GM23338 (cell line): ENCODE results near the gene NPAS3. TPM values are rescaled to one million over a fixed set of nuclear protein-coding genes. Genes with fewer than 3 reads are reported as not detected.

ENCODE experiments used
- ATAC-seq: fragments of 200-7000 bp; cut with Tn5 transposase; 3 replicates; pipeline ENCODE4 v1.9.1; 2020
- DNase-seq: peaks from one replicate; pipeline ENCODE4 v3.0.0-alpha.2; 2015; ENCODE audit warnings: low spot score
- H2AFZ ChIP-seq: fragments of 200-600 bp; sonication (generic); 2 replicates; pipeline ENCODE4 v1.8.0; 2016; ENCODE audit warnings: antibody characterized with exemption, mild to moderate bottlenecking, moderate library complexity
- H3F3A ChIP-seq: fragments of 200-600 bp; sonication (generic); replicated peaks from 2 replicates; pipeline ENCODE4 v1.8.0; 2017; ENCODE audit warnings: antibody characterized with exemption, mixed run types, low read depth
- H3K27ac ChIP-seq: fragments of 200-600 bp; sonication (generic); 2 replicates; pipeline ENCODE4 v1.6.1; 2016; ENCODE audit warnings: low read depth
- H3K27me3 ChIP-seq: fragments of 200-600 bp; sonication (generic); 2 replicates; pipeline ENCODE4 v1.8.0; 2016; ENCODE audit warnings: mild to moderate bottlenecking, mixed run types, moderate library complexity; ENCODE audit not compliant: insufficient read depth
- H3K36me3 ChIP-seq: fragments of 200-600 bp; sonication (generic); 2 replicates; pipeline ENCODE4 v1.8.0; 2016; ENCODE audit warnings: mild to moderate bottlenecking; ENCODE audit not compliant: insufficient read depth
- H3K4me1 ChIP-seq: fragments of 200-600 bp; sonication (generic); 2 replicates; pipeline ENCODE4 v1.8.0; 2016; ENCODE audit warnings: mild to moderate bottlenecking, moderate library complexity; ENCODE audit not compliant: insufficient read depth
- H3K4me2 ChIP-seq: fragments of 200-600 bp; sonication (generic); 2 replicates; pipeline ENCODE4 v1.7.1; 2017; ENCODE audit warnings: mixed run types
- H3K4me3 ChIP-seq: fragments of 200-600 bp; sonication (generic); 2 replicates; pipeline ENCODE4 v1.6.1; 2016; ENCODE audit warnings: mixed run types
- H3K79me2 ChIP-seq: fragments of 200-600 bp; sonication (generic); replicated peaks from 2 replicates; pipeline ENCODE4 v1.8.0; 2017; ENCODE audit warnings: mild to moderate bottlenecking; ENCODE audit not compliant: insufficient read depth
- H3K9me2 ChIP-seq: fragments of 200-600 bp; sonication (generic); 2 replicates; pipeline ENCODE4 v1.8.0; 2017; ENCODE audit not compliant: insufficient read depth
- H4K20me1 ChIP-seq: fragments of 200-600 bp; sonication (generic); replicated peaks from 2 replicates; pipeline ENCODE4 v1.8.0; 2017; ENCODE audit warnings: mild to moderate bottlenecking; ENCODE audit not compliant: insufficient read depth
- H3K27ac Mint-ChIP-seq: 2 replicates; pipeline ENCODE4 v1.8.0; 2020; ENCODE audit warnings: inconsistent platforms, mild to moderate bottlenecking, moderate library complexity, mixed read lengths
- H3K27me3 Mint-ChIP-seq: 3 replicates; pipeline ENCODE4 v1.8.0; 2022; ENCODE audit warnings: low read depth, mild to moderate bottlenecking, moderate library complexity, mixed read lengths, inconsistent platforms; ENCODE audit not compliant: insufficient read depth, poor library complexity
- H3K36me3 Mint-ChIP-seq: 3 replicates; pipeline ENCODE4 v1.8.0; 2021; ENCODE audit warnings: low read depth, mild to moderate bottlenecking, inconsistent platforms, moderate library complexity, mixed read lengths
- H3K4me1 Mint-ChIP-seq: 3 replicates; pipeline ENCODE4 v1.8.0; 2020; ENCODE audit warnings: mild to moderate bottlenecking, inconsistent platforms, mixed read lengths
- H3K4me3 Mint-ChIP-seq: 3 replicates; pipeline ENCODE4 v1.8.0; 2021; ENCODE audit warnings: moderate library complexity, mild to moderate bottlenecking, inconsistent platforms, mixed read lengths
- H3K9me3 Mint-ChIP-seq: 3 replicates; pipeline ENCODE4 v1.8.0; 2020; ENCODE audit warnings: moderate library complexity, mild to moderate bottlenecking, inconsistent platforms, mixed read lengths
- CREB1 ChIP-seq: fragments of 250-450 bp; sonication (Bioruptor Pico); IDR thresholded peaks from 2 replicates; pipeline ENCODE4 v1.5.0; 2020; ENCODE audit warnings: low read depth, mild to moderate bottlenecking, moderate library complexity
- CTCF ChIP-seq, 2 experiments: fragments of 200-600 bp in 1 of 2; sonication (generic) in 1 of 2; conservative IDR thresholded peaks; 2 replicates each; pipeline versions ENCODE4 v1.5.1 to v1.6.1; 2016 to 2017; ENCODE audit warnings: antibody characterized with exemption in 2 of 2, low read depth in 2 of 2, mild to moderate bottlenecking in 2 of 2, moderate library complexity in 1 of 2
- ETS1 ChIP-seq: IDR thresholded peaks from 2 replicates; pipeline ENCODE4 v1.6.1; 2016; ENCODE audit warnings: antibody characterized with exemption
- EZH2 ChIP-seq: fragments of 200-600 bp; sonication (generic); IDR thresholded peaks from one replicate; pipeline ENCODE4 v1.8.0; 2017; ENCODE audit warnings: antibody characterized with exemption, mild to moderate bottlenecking, low read depth; ENCODE audit not compliant: unreplicated experiment
- EZH2phosphoT487 ChIP-seq: fragments of 200-600 bp; sonication (generic); IDR thresholded peaks from one replicate; pipeline ENCODE4 v1.8.1; 2018; ENCODE audit warnings: antibody characterized with exemption; ENCODE audit not compliant: unreplicated experiment
- JUNB ChIP-seq: IDR thresholded peaks from one replicate; pipeline ENCODE4 v1.6.1; 2016; ENCODE audit warnings: antibody characterized with exemption; ENCODE audit not compliant: unreplicated experiment
- NANOG ChIP-seq: IDR thresholded peaks from 2 replicates; pipeline ENCODE4 v1.6.1; 2016; ENCODE audit warnings: antibody characterized with exemption, borderline replicate concordance
- POLR2AphosphoS5 ChIP-seq: IDR thresholded peaks from 2 replicates; pipeline ENCODE4 v1.6.1; 2016; ENCODE audit warnings: antibody characterized with exemption, low read depth
- REST ChIP-seq: IDR thresholded peaks from one replicate; pipeline ENCODE4 v1.6.1; 2018; ENCODE audit warnings: antibody characterized with exemption; ENCODE audit not compliant: unreplicated experiment
- STAT1 ChIP-seq: IDR thresholded peaks from one replicate; pipeline ENCODE4 v1.6.1; 2016; ENCODE audit warnings: antibody characterized with exemption; ENCODE audit not compliant: unreplicated experiment
- ZNF114 ChIP-seq: fragments of 250-450 bp; sonication (Bioruptor Pico); IDR thresholded peaks from 2 replicates; pipeline ENCODE4 v1.5.0; 2020; ENCODE audit warnings: mild to moderate bottlenecking, moderate library complexity
- ZNF331 ChIP-seq: fragments of 250-450 bp; sonication (Bioruptor Pico); IDR thresholded peaks from 2 replicates; pipeline ENCODE4 v1.5.0; 2020; ENCODE audit warnings: low read depth, mild to moderate bottlenecking, moderate library complexity
- ZNF462 ChIP-seq: fragments of 250-450 bp; sonication (Bioruptor Pico); IDR thresholded peaks from 2 replicates; pipeline ENCODE4 v1.5.0; 2020; ENCODE audit warnings: mild to moderate bottlenecking, moderate library complexity
- polyA plus RNA-seq: library from polyadenylated mRNA; unstranded; fragments of >200 nt; fragmentation: Nextera tagmentation; extraction: Ambion mirVana; gene quantifications from 2 replicates; pipeline ENCODE4 v1.2.1, GENCODE V29; 2016
- total RNA-seq: library from RNA; depleted of rRNA; stranded (reverse); fragments of >200 nt; shearing (Covaris generic); gene quantifications from 2 replicates; pipeline ENCODE4 v1.2.3, GENCODE V29; 2014

Gene NPAS3
- total and polyA plus RNA-seq, 2 experiments from 2014 or later = 0.17 to 0.19 TPM

GRCh38 chr14:33414041-33414440 lies 475.4 kb downstream of the NPAS3 start:
- Histone ChIP-seq H3K79me2 (no peaks in the 10 kb centered on the region), H3F3A (no peaks in the 10 kb centered on the region), H3K27me3 (no peaks in the 10 kb centered on the region), H3K36me3 (no peaks in the 10 kb centered on the region), H3K4me3 (no peak overlapping the region), H4K20me1 (no peaks in the 10 kb centered on the region), H3K4me1 (peaks cover 12% of the 10 kb centered on the region), H3K9me2 (peaks cover under 1% of the 10 kb centered on the region; the same call in 1 of the 2 replicates), H3K27ac (no peak overlapping the region), H2AFZ (peak overlapping the region; percentile 30; the same call in 1 of the 2 replicates), H3K4me2 (0 out of 2 replicates have a peak overlapping the region, but pooled peaks have one; percentile 17)
- H3K27ac Mint-ChIP-seq = peak overlapping the region; percentile 88
- peaks cover 14% of the 10 kb centered on the region for H3K4me1 Mint-ChIP-seq
- DNase-seq = no peak
- H3K4me3 Mint-ChIP-seq = 0 out of 3 replicates have a peak overlapping the region, but pooled peaks have one; percentile 25
- peaks cover 1% of the 10 kb centered on the region for H3K27me3 Mint-ChIP-seq
- ATAC-seq = no peak; the same call in 2 of the 3 replicates
- H3K36me3 Mint-ChIP-seq = no peaks in the 10 kb centered on the region
- peaks cover 4% of the 10 kb centered on the region; the same call in 1 of the 3 replicates for H3K9me3 Mint-ChIP-seq
- TF ChIP-seq CREB1 = no peak
- no peak for TF ChIP-seq ZNF114 (CRISPR knock-in tag)
- no peak for TF ChIP-seq REST
- no peak for TF ChIP-seq CTCF (conservative IDR thresholded peaks at IDR 0.05; ENCODE audit: low read depth in 2 of 2)
- no peak for TF ChIP-seq POLR2AphosphoS5
- TF ChIP-seq JUNB = no peak
- no peak for TF ChIP-seq ZNF462
- no peak for TF ChIP-seq ZNF331 (CRISPR knock-in tag)
- no peak for TF ChIP-seq NANOG
- TF ChIP-seq EZH2 = no peak
- no peak for TF ChIP-seq ETS1
- no peak for TF ChIP-seq EZH2phosphoT487
- no peak for TF ChIP-seq STAT1
